ENCODE measurements around the gene FCRLB.
"Not testable (repeated sequence)": the region's sequence is repeated elsewhere in the genome, so short reads cannot be mapped to it uniquely, and the experiment has no call there.

- not testable (repeated sequence) for TF ChIP-seq CTCF, POLR2A (IDR thresholded peaks at IDR 0.05)
Observed at GRCh38 chr1:161769673-161770045, 48.3 kb downstream of the FCRLB start.
